Measurements from ENCODE around the gene RYR3.

The RYR3 gene

DNA sequence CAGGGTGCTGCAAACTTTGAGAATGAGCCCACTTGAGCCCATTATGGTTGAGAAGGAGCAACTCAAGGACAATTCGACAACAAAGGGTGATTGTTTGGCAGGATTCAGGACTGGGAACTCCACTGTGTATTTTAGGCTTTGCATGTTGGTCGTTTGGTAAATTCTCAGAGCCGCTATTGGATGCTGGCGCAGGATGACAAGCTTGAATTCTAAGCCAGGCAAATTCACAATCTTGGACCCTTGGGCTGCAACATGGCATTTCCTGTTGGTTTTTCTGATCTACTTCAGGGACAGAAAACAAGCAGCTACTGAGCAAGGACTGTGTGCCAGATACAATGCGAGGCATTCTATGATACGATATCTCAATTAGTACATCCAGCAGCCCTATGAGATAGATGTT, 82.8 kb downstream of the RYR3 start:
- no peak for DNase-seq

DNA sequence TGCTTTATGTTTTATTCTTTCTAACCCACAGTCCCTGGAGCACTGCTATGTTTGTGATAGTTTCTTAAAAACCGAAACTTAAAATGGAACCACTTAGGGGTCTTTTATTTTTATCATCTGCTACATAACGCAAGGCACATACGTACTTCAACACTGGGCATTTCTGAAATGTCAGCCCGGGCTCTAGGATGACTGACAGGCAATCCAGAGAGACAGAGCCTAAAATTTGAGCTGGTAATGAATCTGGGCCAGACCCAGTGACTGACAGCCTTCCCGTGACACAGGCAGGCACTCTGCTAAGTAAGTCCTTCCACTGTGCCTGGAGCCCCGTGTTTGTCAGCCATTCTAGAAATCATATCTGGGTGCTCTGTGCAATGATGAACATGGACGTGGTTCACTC, 84.6 kb downstream of the RYR3 start:
- DNase-seq = no peak

DNA sequence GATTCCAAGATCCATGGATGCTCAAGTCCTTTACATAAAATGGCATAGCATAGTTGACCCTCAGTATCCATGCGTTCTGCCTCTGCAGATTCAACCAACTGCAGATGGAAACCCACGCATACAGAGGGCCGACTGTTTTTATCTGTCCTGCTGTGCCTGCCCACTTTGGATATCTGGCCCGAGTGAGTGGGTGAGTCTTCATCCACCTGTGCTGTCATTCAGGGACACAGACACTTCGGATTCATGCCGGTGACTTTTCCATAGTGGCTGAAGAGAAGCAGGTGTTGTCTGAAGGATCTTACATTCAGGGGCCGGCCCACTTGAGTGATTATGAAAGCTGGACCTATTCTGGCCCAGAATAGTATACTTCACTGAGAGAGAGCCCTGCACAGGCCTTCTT, 85.1 kb downstream of the RYR3 start:
- DNase-seq = no peak

DNA sequence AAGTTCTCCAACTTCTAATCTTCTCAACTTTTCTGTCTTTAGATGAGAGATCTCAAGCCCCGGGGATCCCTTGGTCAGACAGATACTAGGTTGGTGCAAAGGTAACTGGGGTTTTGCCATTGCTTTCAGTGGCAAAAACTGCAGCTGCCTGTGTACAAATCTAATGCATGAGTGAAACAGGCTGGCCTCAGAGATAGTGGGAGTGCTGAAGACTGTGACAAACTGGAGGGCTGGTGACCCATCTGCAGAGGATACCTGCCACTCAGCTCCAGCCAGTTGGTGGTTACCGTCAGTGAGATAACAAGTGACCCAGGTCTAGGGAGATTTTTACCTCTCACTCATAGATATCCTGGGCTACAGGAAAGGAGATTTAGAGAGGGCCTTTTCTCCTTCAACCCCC, 85.7 kb downstream of the RYR3 start:
- no peak for DNase-seq

DNA sequence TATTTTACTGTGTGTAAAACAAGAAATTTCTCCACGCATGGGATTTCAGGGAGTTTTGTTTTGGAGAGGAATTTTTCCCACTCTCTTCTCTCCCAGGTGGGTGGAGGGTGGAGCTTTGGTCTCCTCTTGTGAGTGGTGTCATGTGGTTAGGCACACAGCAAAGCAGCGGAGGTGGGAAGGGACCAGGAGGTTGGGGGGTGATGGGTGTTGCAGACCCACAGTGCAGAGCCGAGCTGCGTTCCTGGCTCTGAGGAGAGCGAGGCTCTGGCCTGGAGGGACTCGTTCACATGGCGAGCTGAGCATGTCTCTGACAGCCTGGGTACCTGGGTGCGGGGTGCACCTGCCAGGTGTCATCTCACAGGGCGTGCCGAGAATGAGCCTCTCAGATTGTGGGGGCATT, 87.8 kb downstream of the RYR3 start:
- no peak for DNase-seq

DNA sequence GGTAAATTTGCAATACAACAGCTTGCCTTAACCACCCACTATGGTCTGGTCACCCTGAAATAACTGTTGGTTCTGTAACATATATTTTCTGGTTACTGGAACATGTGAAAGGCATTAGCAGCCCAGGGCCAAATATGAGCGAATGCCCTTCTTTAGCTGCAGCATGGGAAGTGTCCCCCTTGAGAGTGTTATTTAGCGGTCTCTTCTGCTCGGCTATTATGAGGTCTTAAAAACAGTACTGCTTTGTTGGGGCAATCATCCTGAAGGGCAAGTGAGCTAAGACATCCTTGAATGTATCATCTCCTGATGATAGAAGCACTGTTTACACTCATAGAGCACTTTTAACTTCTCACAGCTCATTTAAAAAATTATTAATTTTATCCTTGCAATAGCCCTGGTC, 90.2 kb downstream of the RYR3 start:
- DNase-seq = no peak

DNA sequence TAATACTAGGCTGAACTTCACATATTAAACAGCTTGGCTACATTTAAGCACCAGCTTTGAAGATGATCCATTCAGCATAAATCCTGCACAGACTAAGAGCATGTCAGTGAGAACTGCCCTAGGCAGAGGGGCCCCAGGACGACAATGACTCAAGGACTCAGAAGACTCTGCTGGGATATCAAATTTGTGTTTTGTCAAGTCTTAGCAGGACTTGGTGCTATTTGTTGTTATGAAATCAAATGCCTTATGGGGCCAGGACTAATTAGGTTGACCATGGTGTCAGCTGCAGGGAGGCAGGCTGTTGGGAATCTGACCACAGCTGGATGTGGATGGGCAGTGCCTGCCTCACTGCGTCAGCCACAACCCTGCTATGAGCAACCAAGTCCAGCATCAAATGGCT, 91.8 kb downstream of the RYR3 start:
- DNase-seq = no peak

DNA sequence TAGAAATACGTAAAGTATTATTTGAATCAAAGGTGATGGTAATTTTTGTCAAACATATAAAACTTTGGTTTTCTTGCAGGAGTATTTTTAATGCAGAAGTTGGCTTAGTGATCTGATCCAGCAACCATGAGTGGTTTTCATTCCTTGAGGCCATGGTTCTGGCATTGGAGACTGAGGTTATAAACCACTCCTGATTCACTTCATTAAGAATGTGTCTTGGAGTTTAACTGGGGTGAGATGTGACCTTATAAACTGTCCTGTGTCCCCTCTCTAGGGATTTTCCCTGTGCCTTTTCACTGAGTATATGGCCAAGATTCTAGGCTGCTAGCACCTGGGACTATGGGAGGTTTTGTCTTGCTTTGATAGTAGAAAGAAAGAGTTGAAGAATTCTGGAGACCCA, 94.3 kb downstream of the RYR3 start:
- DNase-seq = no peak

DNA sequence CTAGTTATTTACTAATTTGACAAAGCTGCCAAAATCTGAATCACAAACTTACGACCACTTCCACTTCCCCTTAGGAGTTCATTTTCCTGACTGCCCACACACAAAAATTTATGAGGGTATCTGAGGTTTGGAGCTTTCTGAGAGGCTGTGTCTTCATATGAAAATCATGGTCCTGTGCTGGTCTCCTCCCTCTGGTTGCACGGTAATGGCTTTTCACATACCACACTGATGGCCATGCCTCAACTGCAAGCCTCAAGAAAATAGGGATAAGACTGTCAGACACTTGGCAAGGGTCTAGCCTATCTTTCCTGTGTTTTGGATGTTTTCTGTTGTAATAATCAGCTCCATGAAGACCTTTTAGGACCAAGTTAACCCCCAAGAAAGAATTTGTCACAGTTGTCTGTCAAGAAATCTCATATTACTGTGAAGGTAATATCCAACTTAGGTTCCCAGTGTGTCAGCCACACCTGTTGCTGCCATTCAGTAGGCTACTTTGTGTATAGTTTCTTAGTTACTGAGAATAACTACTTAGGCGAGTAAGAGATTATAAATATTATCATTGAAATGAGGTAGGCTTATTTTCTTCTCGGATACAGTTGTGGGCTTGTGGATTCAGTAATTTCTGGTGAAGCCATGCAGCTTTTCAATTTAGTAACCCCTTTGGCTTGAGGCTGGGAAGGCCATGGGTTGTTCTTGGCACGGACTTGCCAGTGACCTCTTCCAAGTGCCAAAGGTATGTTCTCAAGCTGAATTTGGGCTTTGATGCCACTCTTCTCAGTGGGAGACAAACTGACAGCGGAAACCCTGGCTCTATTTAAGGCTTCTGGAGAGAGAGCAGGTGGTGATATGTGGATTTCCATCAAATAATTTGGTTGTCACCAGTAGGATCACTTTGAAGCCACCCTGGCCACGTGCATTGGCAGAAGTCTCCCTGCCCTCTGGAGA, 101.1 kb downstream of the RYR3 start:
- no peak for DNase-seq

DNA sequence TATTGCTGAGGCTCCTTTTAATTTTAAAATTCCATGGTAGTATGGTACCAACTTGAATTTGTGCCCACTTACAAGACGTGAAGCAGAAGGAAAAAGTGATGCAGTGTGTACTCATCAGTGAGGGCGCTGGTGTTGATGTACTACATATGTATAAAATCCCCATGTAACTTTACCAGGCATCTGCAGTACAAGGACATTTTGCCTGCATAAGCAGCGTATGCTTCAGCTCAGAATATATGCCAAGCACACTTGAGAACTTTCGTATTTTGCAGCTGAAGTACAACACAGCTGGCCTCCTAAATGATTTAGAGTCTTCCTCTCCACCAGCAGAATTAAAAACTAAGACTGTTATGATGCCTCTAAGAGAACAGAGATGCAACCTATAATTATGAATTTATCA, 108.9 kb downstream of the RYR3 start:
- DNase-seq = no peak

DNA sequence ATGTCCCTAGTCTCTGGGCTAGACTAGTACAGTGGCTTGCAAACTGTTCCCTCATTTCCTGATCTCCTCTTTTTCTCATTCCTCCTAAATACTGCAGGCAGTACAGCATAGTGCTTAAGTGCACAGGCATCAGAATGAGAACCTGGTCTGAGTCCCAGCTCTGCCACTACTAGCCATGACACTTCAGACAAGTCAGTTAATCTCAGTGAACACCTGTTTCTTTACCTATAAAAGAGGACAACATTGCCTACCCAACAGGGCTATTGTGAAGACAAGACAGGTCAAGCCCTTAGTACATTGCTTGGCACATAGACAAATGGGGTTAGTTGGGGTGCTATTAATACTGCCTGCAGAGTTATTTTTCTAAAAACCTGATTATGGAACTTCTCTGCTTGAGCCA, 113.3 kb downstream of the RYR3 start:
- no peak for DNase-seq

DNA sequence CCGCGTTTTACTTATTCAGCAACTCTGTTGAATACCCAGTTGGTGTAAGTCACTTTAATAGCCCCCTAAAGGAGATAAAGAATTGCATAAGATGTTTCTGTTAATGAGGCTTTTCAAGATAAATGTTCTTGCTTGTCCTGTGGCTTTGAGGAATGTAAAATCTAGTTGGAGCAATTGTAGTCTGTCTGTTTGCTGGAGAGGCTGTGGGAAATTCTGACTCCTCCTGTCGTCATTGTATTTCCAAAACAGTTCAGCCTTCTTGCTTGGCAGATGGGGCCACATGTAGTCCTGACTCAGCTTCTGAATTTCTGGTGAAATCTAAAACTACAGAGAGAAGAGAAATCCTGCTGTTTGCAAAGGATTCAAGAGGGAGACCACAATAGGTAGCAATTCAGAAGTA, 114.4 kb downstream of the RYR3 start:
- no peak for DNase-seq

DNA sequence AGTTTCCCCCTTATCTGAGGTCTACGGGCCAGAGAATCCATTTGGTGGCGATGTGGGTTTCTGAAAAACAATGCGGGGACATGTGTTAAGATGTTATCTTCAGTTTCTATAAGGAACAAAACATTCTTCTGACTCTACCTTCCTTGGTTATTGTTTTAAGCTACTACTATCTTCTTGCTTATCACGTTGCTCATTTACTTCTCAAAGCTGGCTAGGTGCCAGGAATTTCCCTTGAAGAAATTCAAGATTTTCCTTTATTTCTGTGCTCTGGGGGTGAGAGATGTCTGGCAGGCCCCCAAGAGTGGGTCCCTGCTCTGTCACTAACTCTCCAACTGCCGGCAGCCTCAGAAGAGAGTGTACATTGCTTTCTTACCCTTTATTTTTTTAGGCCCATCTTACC, 119.8 kb downstream of the RYR3 start:
- no peak for DNase-seq

DNA sequence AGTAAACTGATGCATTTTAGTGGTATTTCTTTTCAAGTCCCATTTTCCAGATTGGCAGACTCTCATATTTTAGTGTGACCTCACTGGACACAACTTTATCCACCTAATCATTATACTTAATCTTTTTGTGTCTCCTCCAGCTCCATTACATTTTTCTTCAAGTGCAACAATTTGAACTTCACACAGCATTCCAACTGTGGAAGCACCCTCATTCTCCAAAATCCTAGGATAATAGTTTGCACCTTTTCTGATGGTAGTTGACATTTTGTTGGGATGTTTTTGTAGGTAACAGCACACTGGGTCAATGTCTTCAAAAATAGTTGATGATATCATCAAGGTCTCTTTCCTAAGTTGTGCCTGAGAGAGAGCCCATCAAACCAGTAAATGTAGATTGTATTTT, 123.1 kb downstream of the RYR3 start:
- DNase-seq = no peak

DNA sequence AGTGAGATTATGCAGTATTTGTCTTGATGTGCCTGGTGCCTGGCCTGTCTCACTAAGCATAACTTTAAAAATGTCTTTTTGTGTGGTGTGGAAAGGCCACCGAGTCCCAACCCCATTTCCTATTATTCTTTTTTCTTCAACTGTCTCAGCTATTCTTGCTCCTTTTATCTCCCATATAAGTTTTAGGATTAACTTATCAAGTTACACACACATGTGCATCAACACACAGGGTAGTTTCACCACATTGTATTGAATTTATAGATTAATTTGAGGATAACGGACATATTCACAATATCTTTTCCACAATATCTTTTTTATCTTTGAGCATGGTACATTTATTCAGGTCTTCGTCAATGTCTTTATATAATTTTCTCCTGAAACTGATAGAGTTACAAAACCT, 127.6 kb downstream of the RYR3 start:
- DNase-seq = no peak

DNA sequence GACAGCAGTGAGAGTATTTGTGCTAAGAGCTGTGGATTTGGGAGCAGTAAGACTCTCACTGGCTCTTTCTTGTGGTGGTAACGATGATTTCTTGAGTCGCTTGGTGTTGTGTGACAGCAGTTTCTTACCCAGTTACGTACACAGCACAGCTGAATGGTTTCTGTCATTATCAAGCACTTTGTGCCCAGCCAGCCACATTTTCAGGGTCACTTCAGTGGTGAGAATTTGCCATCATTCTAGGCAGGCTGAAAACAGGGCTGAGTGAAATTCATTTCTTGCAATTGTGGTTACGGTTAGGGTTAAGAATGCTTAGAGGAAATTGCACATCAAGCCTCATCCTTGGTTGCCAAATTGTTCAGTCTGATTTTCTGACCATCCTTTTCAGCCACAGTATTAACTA, 130.1 kb downstream of the RYR3 start:
- DNase-seq = no peak

DNA sequence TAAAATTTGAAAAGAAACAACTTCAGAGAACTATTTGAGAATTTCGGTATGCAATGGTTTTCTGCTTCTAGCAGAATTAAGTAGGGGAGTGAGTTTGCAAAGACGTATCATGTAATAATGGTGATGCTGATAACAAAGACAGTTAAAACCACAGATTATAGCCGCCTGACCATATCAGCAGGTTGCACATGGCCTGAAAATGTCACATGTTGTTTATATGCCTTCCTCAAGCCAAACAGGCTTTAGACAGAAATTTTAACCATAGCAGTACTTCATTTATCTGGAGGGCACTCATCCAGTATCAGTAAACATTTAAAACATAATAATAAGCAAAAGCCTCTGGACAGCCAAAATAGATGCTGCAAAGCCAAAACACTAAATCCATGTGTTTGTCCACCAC, 131.7 kb downstream of the RYR3 start:
- no peak for DNase-seq

DNA sequence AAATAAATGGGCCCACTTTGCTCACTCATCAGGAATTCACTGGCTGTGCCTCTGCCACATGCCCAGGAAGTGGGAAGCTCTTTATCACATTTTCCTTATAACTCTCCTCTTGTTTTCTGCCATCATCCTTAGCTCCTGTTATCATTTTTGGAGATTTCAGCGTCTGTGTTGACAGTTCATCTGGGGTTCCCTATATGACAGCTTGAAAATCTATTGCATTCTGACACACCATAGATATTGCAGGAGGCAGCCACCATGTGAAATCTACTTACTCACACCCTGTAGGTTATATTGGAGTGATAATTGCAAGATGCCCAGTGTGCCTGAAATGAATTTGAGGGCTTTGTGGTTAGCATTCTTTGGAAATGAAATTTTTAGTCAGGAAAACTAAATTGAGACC, 132.9 kb downstream of the RYR3 start:
- DNase-seq = no peak

DNA sequence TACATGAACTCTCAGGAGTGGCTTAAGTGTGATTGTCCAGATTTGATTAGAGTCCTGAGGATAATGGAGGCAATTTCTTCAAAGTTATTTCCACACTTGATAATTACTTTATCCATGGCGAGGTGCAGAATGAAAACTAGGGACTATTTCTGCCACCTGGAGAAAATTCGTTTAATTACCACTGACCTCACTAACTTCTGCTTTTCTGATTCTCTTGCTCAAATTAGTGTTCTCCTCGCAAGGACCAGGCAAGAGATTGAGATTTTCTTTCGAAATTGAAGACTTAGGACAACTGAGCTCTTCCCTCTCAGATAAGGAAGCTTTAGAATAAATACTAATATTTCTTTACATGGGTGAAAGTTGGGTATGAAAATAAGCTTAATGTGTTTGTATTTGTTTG, 135.2 kb downstream of the RYR3 start:
- DNase-seq = no peak

DNA sequence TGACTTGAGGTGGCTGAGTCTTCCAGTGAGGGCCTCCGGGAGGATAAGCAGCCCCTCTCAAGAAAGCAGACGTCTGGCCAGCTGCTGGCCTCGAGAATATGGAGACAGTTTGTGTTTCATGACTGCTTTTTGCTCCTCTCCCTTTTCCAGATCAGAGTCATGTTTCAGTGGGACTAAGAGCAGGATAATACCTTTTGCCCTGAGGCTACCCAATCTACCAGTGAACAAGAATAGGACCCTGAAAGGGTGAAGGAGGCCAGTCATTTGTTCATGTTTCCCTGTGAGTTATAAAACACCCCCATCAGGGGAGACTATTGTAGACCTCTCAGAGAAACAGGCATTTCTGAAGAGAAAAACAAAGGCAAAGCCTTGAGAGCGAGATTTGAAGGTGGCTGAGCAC, 137.4 kb downstream of the RYR3 start:
- DNase-seq = no peak

DNA sequence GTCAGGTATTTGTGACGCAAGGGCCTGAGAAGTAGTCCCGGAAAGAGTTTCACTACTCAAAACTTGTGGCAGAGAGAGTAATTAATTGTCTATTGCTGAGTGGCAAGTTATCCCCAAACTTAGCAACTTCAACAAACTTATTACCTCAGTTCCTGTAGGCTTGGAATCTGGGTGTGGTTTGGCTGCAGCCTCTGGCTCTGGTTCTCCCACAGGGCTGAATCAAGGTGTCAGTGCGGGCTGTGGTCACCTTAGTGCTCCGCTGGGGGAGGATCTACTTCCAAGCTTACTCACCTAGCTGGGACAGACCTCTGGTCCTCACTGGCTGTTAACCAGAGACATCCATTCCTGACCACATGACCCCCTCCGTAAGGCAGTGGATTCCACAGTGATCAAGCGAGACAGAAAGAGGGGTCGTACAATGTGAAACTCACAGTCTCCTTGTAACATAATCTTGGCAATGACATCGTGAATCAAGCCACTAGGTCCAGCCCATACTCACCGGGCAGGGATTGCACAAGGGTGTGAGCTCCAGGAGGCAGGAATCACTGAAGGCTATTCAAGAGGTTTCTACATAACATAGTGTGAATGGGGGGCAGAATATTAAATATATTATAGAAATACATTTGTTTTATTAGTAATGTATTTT, 138.3 kb downstream of the RYR3 start:
- no peak for DNase-seq

DNA sequence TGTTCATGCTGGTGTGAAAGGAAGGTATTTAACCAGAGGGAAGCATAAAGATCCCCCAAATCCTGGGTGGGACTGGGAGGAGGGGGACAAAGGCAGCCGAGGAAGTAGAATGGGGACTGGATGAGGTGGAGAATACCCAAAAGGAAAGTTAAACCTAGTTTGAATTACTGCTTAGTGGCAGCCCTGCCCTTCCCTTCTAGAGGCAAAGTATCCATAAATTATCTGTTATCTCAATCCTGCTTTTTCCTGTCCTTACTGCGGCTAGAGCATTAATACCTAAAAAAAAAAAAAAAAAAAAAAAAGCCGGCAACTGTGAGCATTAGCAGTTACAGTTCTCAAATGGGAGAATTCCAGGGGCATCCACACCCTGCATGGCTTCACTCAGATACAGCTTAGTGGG, 139.0 kb downstream of the RYR3 start:
- no peak for DNase-seq

DNA sequence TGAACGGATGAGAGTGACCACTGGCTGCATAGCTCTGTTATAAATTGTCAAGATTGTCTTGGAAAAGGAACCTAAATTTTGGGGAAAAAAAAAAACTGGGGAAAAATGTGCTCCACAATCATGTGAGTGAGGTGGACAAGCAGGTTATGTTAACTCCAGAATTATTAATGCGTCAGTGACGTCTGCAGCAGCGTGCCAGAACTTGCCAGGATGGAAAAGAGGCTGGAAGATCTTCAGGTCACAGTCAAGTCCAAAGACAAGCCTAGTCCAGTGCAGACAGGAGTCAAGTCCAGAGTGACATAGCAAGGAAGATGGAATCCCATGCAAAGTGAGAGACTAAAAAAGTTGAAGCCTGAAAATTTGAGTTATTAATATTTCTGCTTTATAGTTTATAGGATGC, 140.6 kb downstream of the RYR3 start:
- DNase-seq = no peak

DNA sequence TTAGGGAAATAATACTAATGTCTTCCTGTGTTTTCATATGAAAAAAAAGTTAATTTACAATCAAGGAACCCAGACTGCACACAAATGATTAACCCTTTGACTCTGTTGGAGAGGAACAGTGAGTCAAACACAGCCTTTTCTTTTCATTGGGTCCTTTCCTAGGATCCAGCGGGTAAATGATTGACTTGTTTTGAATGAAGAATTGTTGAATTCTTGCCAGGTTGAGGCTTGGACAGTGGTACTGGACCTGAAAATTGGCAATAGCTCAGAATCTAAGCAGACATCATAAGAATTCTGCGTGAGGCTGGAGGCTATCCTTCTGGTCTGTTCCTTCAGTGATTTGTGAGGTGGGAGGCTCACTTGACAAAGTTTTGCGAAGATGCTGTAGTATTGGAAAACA, 143.0 kb downstream of the RYR3 start:
- no peak for DNase-seq

DNA sequence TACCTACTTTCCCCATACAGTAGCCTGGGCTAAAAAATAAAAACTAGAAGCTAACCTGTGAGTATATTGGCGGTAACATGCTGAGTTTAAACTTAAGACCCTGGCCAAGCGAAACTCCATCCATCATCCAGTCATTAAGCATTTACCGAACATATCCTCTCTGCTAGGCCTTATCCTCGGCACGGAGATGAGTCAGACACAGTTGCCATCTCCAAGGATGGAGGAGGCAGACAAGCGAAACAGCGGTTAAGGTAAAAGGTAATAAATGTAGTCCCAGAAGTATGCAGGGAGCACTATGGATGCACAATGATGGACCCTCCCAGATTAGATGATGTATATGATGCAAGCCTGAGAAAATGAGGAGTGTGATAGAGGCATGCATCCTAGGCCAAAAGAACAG, 143.6 kb downstream of the RYR3 start:
- DNase-seq = no peak

All from GOT3 (cell line).